PC-3 (cell line): ENCODE measurements around the gene NINL. TPM values are rescaled to one million over a fixed set of nuclear protein-coding genes. Genes with fewer than 3 reads are reported as not detected.

Source experiments
- ATAC-seq: fragments of 200-7000 bp; cut with Tn5 transposase; 2 replicates; pipeline ENCODE4 v1.9.1; 2020; ENCODE audit warnings: mild to moderate bottlenecking, moderate library complexity
- BruUV-seq: library from RNA; stranded (reverse); fragments of 400-500 nt; replicated peaks from 2 replicates; lab custom pipeline; 2021; lab: Mats Ljungman, UMichigan
- CTCF ChIA-PET: fragments of 300-600 bp; sonication (Branson Sonifier 250); formaldehyde crosslinking; loops from one replicate; lab custom pipeline; 2022; ENCODE audit warnings: antibody characterized with exemption; lab: Charles Lee
- POLR2A ChIA-PET: fragments of 300-600 bp; sonication (Branson Sonifier 250); formaldehyde crosslinking; loops from one replicate; lab custom pipeline; 2022; ENCODE audit warnings: antibody characterized with exemption; ENCODE audit not compliant: unreplicated experiment; lab: Charles Lee
- DNase-seq: peaks from one replicate; pipeline ENCODE4 v3.0.0-alpha.2; 2015
- H2AFZ ChIP-seq: fragments of 300-600 bp; sonication (generic); 2 replicates; pipeline ENCODE4 v1.6.0; 2016; ENCODE audit warnings: antibody characterized with exemption, low read length
- H3F3A ChIP-seq: fragments of 300-600 bp; sonication (generic); one replicate; pipeline ENCODE4 v1.6.0; 2017; ENCODE audit warnings: antibody characterized with exemption, low read length, control low read depth, mild to moderate bottlenecking; ENCODE audit not compliant: unreplicated experiment
- H3K27ac ChIP-seq: fragments of 300-600 bp; sonication (generic); 2 replicates; pipeline ENCODE4 v1.5.1; 2016; ENCODE audit warnings: mild to moderate bottlenecking, low read length
- H3K27me3 ChIP-seq: fragments of 300-600 bp; sonication (generic); 2 replicates; pipeline ENCODE4 v1.6.1; 2016; ENCODE audit warnings: low read length, mixed read lengths
- H3K36me3 ChIP-seq: fragments of 300-600 bp; sonication (generic); 2 replicates; pipeline ENCODE4 v1.6.1; 2016; ENCODE audit warnings: low read depth, mixed run types, low read length, mixed read lengths
- H3K4me1 ChIP-seq: fragments of 300-600 bp; sonication (generic); 2 replicates; pipeline ENCODE4 v1.5.1; 2016; ENCODE audit warnings: low read length; ENCODE audit not compliant: insufficient read depth
- H3K4me2 ChIP-seq: fragments of 300-600 bp; sonication (generic); 2 replicates; pipeline ENCODE4 v1.6.0; 2016; ENCODE audit warnings: low read length
- H3K4me3 ChIP-seq: fragments of 300-600 bp; sonication (generic); 2 replicates; pipeline ENCODE4 v1.5.1; 2016; ENCODE audit warnings: mild to moderate bottlenecking, low read length, mixed read lengths
- H3K79me2 ChIP-seq: fragments of 300-600 bp; sonication (generic); 2 replicates; pipeline ENCODE4 v1.6.1; 2017; ENCODE audit warnings: low read length, mixed read lengths
- H3K9ac ChIP-seq: fragments of 300-600 bp; sonication (generic); 2 replicates; pipeline ENCODE4 v1.6.0; 2016; ENCODE audit warnings: mild to moderate bottlenecking, low read length
- H3K9me2 ChIP-seq: fragments of 300-600 bp; sonication (generic); replicated peaks from 2 replicates; pipeline ENCODE4 v1.6.1; 2016; ENCODE audit warnings: mixed run types, low read length, mixed read lengths
- H3K9me3 ChIP-seq: fragments of 300-600 bp; sonication (generic); 2 replicates; pipeline ENCODE4 v1.6.1; 2016; ENCODE audit warnings: low read length, mixed read lengths
- H4K20me1 ChIP-seq: fragments of 300-600 bp; sonication (generic); 2 replicates; pipeline ENCODE4 v1.6.1; 2016; ENCODE audit warnings: low read length, mixed read lengths
- CTCF ChIP-seq: fragments of 300-600 bp; sonication (generic); conservative IDR thresholded peaks from 2 replicates; pipeline ENCODE4 v1.5.1; 2017; ENCODE audit warnings: antibody characterized with exemption, low read depth, mild to moderate bottlenecking, low read length
- EZH2 ChIP-seq: fragments of 300-600 bp; sonication (generic); IDR thresholded peaks from one replicate; pipeline ENCODE4 v1.6.1; 2017; ENCODE audit warnings: antibody characterized with exemption, mild to moderate bottlenecking, low read length; ENCODE audit not compliant: unreplicated experiment
- EZH2phosphoT487 ChIP-seq: fragments of 300-600 bp; sonication (generic); IDR thresholded peaks from 2 replicates; pipeline ENCODE4 v1.6.1; 2018; ENCODE audit warnings: mild to moderate bottlenecking, antibody characterized with exemption, low read length, borderline replicate concordance
- intact Hi-C: fragments of 100-400 bp; cut with micrococcal nuclease; formaldehyde crosslinking; loops from 2 replicates; pipeline ENCODE4 v1.9.0; 2023
- total RNA-seq: library from RNA; depleted of rRNA; stranded (reverse); fragments of >200 nt; gene quantifications from 2 replicates; pipeline ENCODE4 v1.2.3, GENCODE V29; 2014

NINL gene
- total RNA-seq, 1 experiment from 2014 or later, result 6.5 TPM

GRCh38 chr20:25485872-25486271 lies 99.5 kb downstream of the NINL start:
- TF ChIP-seq EZH2phosphoT487, result no peak
- TF ChIP-seq CTCF, result no peak
- TF ChIP-seq EZH2, result no peak
- Histone ChIP-seq H2AFZ (no peak overlapping the region), H3K4me2 (peak overlapping the region; percentile 62), H3K9ac (no peak overlapping the region), H3K9me2 (no peaks in the 10 kb centered on the region), H3K27ac (no peak overlapping the region), H3K27me3 (no peaks in the 10 kb centered on the region), H3K79me2 (no peaks in the 10 kb centered on the region), H3K36me3 (no peaks in the 10 kb centered on the region), H3F3A (no peaks in the 10 kb centered on the region), H3K4me3 (no peak overlapping the region), H3K4me1 (peaks cover 21% of the 10 kb centered on the region), H3K9me3 (no peaks in the 10 kb centered on the region), H4K20me1 (no peaks in the 10 kb centered on the region)
- ATAC-seq, result no peak
- BruUV-seq, result no TSS peak
- ChIA-PET CTCF (interaction anchor here (0.7 kb wide), 1 partner anchor 55 kb away, joined by 3 read pairs; no protein-coding TSS in a partner anchor), POLR2A (no interaction called here)
- intact Hi-C loops, result no loop called here
- DNase-seq, result no peak

- Histone ChIP-seq H3K27me3 (no peaks in the 10 kb centered on the region), H3K36me3 (no peaks in the 10 kb centered on the region), H3K4me1 (peaks cover 21% of the 10 kb centered on the region), H3K4me3 (peak overlapping the region; percentile 28; the same call in 1 of the 2 replicates), H4K20me1 (no peaks in the 10 kb centered on the region), H3K4me2 (peak overlapping the region; percentile 62), H3K79me2 (no peaks in the 10 kb centered on the region), H3K9ac (no peak overlapping the region), H3F3A (no peaks in the 10 kb centered on the region), H2AFZ (peak overlapping the region; percentile 39), H3K9me2 (no peaks in the 10 kb centered on the region), H3K27ac (peak overlapping the region; percentile 12), H3K9me3 (no peaks in the 10 kb centered on the region)
- TF ChIP-seq CTCF, result no peak
- intact Hi-C loops, result no loop called here
- ChIA-PET CTCF (interaction anchor here (0.7 kb wide), 1 partner anchor 55 kb away, joined by 3 read pairs; no protein-coding TSS in a partner anchor), POLR2A (interaction anchor here (0.7 kb wide), 1 partner anchor 66 kb away, joined by 7 read pairs; no protein-coding TSS in a partner anchor)
- peak; percentile 92 for ATAC-seq
- no TSS peak for BruUV-seq
- peak; percentile 77 for DNase-seq
Observed at GRCh38 chr20:25484911-25485511, 100.3 kb downstream of the NINL start.

GRCh38 chr20:25484224-25484846 lies 101.0 kb downstream of the NINL start:
- Histone ChIP-seq H3K36me3 (no peaks in the 10 kb centered on the region), H3F3A (no peaks in the 10 kb centered on the region), H3K4me2 (peak overlapping the region; percentile 62), H4K20me1 (no peaks in the 10 kb centered on the region), H3K9me3 (no peaks in the 10 kb centered on the region), H2AFZ (peak overlapping the region; percentile 39; the same call in 1 of the 2 replicates), H3K27ac (peak overlapping the region; percentile 12; the same call in 1 of the 2 replicates), H3K9ac (no peak overlapping the region), H3K27me3 (no peaks in the 10 kb centered on the region), H3K9me2 (no peaks in the 10 kb centered on the region), H3K79me2 (no peaks in the 10 kb centered on the region), H3K4me1 (peaks cover 21% of the 10 kb centered on the region), H3K4me3 (peak overlapping the region; percentile 28; the same call in 1 of the 2 replicates)
- ATAC-seq (no peak), DNase-seq (peak; percentile 7)
- POLR2A ChIA-PET, result interaction anchor here (0.7 kb wide), 1 partner anchor 65 kb away, joined by 7 read pairs; no protein-coding TSS in a partner anchor
- no TSS peak for BruUV-seq
- CTCF ChIA-PET, result no interaction called here
- intact Hi-C loops, result no loop called here
- TF ChIP-seq EZH2 (no peak), EZH2phosphoT487 (no peak), CTCF (peak; percentile 16; the same call in 1 of the 2 replicates)
